ENCODE measurements around the gene CCDC116. TPM values are rescaled to one million over a fixed set of nuclear protein-coding genes. Genes with fewer than 3 reads are reported as not detected.
"Not testable (repeated sequence)": the region's sequence is repeated elsewhere in the genome, so short reads cannot be mapped to it uniquely, and the experiment has no call there.

The CCDC116 gene
- total RNA-seq, 1 donor from 2014 or later = under 0.01 TPM

DNA sequence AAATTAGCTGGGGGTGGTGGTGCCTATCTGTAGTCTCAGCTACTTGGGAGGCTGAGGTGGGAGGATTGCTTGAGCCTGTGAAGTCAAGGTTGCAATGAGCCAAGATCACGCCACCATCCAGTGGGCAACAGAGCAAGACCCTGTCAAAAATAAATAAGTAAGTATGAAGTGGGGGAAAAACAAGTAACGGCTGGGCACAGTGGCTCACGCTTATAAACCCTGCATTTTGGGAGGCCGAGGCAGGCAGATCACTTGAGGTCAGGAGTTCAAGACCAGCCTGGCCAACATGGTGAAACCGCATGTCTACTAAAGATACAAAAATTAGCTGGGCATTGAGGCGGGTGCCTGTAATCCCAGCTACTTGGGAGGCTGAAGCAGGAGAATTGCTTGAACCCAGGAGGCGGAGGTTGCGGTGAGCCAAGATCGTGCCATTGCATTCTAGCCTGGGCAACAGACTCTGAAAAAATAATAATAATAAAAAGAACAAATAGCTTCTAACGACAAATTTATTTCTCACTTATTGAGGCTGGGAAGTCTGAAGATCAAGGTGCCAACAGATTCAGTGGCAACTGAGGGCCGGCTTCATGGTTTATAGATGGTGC is 22.9 kb upstream of the CCDC116 start:
- not testable (repeated sequence) for DNase-seq (ENCODE audit: low read depth in 2 of 2)

DNA sequence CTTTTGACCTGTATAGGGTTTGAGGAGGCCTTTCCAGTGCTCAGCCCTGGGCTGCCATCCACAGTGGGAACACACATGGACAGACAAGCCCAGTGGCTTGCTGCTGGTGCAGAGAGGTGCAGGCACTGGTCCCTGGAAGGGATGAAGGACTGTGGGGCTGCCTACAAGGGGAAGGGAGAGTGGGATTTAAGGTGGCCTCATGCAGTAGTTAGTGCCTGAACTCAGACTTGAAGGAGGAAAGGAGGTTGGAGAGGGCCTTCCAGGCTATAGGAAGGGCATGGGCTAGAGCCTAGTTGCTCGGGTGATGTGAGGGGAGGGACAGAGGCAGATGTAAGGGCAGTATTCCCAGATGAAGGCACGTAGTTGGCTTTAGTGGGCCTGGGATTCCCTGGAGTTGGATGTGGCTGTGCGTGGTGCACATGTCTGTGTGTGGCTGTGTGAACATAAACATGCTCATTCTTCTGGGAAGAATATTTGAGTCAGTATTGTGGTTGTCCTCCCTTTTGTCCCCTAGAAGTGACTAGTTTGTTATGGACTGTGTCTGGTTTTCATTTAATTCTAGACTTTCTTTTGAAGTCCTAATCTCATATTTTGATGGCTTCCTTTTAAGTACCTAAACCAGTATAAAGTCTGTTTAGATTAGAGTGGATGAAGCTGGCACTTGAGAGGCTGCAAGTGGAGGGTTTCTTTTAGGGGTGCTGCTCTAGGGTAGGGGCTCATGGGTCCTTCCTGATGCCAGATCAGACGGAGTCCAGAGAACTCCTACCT is 21.2 kb upstream of the CCDC116 start:
- no peak for DNase-seq (ENCODE audit: low read depth in 2 of 2)

DNA sequence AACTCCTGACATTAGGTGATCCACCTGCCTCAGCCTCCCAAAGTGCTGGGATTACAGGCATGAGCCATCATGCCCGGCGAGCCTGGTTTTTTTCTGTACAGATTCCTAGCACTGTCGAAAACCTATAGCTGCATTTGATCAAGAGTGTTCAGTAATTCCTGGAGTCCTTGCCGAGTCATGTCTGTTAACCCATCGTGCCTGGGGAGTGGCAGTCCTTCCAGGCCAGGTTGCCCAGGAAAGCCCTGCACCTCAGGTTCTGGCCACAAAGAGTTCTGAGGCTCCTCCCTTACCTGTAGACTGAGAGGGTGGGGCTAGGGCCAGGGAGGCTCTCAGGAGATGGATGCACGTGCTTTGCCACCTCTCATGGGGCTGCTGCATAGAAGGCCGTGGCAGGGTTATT is 19.7 kb upstream of the CCDC116 start:
- DNase-seq (ENCODE audit: low read depth in 2 of 2) = no peak

DNA sequence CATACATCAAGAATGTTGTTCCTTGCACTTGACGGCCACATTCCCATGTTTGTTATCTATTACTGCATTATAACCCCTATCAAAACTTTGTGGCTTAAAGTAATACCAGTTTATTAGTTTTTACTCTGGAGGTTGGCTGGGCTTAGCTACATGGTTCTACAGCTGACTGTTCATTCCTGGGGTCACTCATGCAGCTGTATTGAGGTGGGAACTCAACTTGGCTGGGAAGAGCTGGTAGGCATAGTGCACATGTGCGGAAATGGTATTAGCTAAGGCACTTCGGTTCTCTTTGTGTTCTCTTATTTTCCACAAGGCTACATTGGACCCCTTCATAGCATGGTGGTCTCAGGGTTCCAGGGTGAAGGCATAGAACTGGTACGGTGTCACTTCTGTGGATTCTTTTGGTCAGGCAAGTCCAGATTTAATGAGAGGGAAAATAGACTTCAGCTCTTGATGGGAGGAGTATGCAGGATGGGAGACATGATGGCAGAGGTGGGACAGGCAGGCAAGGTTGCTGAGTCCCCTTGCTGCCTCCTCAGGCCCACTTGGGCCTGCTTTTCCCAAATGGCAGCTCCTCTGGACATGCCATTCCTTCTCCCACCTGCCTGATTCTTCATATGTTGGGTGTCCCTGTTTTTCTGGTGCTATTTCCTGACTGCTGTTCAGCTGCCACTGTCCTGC is 18.9 kb upstream of the CCDC116 start:
- no peak for DNase-seq (ENCODE audit: low read depth in 2 of 2)

DNA sequence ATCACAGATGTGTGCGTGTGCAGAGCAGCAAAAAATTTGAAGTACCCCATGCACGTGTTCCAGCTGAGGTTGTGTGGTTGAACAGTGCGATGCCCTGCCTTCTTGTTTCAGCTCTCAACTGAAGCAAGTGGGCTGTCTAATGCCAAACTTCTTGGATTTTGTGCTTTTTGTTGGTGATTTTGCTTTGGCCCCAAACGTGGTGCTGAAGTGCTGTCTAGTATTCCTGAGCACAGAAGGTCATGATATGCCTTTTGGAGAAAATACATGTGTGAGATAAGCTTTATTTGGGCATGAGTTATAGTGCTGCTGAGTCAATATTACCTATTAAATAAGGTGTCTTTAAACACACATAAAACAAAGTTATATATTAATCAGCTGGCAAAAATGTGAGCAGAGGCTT is 16.8 kb upstream of the CCDC116 start:
- no peak for DNase-seq (ENCODE audit: low read depth in 2 of 2)

DNA sequence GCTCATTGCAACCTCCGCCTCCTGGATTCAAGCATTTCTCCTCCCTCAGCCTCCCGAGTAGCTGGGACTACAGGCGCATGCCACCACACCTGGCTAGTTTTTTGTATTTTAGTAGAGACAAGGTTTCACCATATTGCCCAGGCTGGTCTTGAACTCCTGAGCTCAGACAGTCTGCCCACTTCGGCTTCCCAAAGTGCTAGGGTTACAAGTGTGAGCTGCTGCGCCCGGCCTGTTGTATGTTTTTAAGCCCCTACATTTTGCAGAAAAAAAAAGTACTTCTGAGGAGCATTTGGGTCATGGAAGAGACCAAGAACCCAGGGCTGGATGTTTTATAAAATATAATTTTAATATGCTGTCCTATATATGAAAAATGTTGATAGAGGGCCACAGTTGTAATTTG is 15.2 kb upstream of the CCDC116 start:
- not testable (repeated sequence) for DNase-seq (ENCODE audit: low read depth in 2 of 2)

DNA sequence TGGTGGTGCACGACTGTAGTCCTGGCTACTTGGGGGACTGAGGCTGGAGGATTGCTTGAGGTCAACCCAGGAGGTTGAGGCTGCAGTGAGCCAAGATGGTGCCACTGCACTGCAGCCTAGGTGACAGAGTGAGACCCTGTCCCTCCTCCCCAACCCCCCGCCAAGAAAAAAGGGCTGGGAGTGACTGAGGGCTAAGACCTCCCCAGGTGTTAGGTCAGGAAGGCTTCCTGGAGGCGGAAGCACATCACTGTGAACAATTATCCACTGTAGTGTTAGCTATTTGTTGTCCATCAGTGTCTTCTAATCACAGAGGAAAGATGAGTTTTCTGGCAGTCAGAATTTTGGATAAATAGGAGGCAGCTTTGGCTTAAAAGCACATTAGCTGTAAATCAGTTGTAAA is 11.5 kb upstream of the CCDC116 start:
- no peak for DNase-seq (ENCODE audit: low read depth in 2 of 2)

DNA sequence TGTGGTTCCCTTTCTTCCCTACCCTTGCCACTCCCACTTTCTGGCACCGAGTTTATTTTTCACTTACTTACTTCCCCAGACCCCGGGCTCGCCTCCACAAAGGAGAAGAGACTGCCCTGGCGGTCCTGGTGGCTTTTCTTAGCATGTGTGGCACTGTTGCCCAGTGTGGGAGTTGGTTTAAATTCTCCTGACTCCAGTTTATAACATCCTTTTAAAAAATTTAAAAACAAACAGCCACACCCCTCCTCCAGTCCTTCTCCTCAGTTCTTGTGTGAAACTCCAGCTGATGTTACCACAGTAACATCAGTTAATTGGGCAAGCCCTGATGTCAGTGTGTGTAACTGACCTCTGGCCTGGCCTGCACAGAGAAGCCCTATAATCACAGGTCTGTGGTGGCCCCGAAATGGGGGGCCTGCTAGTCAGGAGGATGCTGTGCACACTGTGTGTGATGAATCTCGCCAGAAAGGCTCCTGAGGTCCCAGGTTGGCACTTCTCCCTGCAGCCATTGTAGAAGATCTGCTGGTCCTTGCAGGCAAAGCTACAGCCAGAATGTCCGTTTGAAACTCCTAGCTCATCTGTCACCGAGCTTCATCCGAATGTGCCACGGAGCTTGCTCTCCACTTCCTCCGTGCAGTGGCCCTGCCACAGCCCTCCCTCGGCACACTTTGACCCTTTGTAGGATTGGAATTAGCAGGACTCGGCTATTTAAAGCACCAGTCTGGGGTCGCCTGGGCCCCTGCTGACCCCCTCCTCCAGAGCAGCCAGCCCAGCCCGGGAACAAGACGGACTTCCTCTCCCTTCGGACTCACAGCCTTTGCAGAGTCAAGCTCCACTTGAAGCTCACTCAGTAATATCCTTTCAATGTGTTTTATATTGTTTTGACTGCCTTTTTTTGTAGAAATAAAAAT is 10.3 kb upstream of the CCDC116 start:
- DNase-seq (ENCODE audit: low read depth in 2 of 2) = no peak

DNA sequence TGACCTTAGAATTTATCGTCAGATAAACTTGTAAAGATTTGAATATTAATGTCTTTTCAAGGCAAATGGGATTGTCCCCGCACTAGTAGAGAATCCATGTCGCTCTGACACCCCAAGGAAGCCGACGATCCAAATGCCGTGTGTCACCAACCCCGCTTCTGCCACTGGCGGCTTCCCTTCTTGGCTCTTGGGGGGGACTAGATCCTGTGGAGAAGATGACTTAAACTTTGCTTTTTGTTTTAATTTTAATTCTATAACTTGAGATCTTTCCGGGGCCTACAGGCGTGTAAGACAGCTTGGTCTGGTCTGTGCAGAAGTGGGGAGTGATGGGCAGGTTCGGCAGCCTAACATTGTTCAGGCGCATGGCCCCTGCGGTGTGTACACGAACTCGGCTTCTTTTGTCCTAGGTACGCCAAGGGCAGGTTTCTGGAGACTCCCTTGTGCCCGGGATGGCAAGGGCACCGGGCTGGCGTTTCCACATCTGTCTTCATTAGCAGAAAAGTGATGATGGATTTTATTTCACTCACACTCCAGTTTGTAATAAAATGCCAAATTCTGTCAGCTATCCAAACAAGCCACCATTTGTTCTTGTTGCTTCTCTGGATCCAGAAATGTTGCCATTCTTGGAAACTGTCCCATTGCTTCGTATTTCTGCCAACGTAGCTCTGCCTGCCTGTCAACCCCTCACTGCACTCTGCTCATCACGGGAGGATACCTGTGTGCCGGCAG is 9.5 kb upstream of the CCDC116 start:
- no peak for DNase-seq (ENCODE audit: low read depth in 2 of 2)

DNA sequence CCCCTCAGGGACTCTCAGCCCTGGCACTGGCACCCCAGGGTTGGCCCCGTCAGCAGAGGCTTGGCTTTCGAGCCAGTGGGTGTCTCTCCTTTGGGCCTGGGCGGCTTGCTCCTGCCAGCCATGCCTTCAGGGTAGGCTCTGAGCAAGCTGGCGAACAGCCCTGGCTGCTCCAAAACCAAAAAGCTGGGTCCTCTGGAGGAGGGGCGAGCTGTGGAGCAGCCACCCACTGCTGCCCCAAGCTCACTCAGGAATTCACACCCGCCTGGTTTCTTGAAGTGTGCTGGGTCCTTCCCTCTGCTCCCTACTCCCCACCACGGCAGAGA is 9.0 kb upstream of the CCDC116 start:
- DNase-seq (ENCODE audit: low read depth in 2 of 2) = no peak

DNA sequence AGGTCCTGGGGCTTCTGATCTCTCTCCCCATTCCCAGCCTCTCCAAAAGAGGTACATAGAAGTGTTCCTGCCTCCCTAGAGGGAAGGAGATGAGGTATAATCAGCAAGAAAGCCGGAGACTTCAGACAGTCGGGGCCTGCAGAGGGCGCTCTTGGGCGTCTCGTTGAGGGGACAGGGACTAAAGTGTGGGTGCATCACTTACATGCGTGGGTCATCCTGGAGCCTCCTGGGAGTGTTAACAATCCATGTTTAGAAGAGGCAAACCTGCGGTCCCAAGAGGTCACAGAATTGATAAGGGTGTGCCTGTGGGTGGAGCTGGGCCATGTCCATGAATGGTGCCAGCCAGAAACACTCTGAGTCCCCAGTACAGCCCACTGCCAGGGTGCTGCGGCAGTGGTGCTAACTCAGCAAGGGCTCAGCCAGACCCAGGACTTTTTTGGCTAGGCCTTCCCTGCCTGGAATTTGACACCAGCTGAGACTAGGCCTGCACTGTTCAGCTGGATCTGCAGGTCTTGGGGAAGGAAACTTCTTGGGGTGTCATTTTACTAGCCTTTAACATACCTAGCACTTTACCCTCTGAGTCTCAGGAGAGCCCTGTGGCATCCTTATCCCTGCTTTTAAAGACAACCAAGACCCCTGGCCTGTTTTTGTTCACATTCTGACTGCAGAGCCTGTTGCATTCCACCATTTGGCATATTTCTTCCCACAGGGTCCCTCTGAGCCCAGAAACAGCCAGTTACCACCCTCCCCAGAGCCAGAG is 8.3 kb upstream of the CCDC116 start:
- DNase-seq (ENCODE audit: low read depth in 2 of 2) = no peak

DNA sequence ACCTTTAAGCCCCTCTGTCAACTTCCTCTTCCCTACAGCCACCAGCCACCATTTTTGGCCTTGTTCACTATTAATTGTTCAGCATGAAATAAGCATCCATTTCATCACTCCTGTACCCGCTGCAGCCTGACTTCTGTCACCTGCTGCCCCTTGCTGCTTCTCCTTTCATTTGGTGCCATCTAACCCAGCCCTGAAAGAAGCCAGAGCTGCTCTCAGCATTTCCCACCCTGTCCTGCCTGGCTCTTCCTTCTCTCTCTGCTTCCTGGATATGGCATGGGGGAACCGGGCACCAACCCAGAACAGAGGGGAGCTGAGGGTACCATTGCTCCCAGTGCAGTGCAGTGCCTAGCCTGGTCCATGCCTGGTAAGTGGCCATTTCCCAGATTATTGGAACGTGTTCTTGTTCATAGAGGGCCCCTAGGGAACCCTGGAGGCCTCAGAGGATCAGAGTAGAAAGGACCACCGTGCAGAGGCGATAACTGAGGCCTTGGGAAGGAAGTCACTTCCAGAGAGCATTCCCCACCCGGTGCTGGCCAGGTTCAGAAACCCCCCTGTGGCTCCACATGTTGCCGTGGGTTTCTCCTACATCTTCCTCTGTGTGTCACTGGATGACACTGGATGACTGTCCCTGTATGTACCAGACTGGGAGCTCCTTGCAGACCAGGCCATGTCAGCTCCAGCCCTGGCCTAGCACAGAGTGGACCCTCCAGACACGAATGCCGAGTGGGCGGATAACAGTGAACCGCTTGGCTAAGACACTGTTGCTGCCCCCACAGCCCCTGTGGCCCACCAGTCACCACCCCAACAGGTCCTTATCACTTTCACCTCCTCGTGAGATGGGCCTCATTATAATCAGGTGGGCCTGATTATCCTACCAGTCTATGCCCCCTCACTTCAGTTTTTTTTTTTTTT is 7.4 kb upstream of the CCDC116 start:
- no peak for DNase-seq (ENCODE audit: low read depth in 2 of 2)

DNA sequence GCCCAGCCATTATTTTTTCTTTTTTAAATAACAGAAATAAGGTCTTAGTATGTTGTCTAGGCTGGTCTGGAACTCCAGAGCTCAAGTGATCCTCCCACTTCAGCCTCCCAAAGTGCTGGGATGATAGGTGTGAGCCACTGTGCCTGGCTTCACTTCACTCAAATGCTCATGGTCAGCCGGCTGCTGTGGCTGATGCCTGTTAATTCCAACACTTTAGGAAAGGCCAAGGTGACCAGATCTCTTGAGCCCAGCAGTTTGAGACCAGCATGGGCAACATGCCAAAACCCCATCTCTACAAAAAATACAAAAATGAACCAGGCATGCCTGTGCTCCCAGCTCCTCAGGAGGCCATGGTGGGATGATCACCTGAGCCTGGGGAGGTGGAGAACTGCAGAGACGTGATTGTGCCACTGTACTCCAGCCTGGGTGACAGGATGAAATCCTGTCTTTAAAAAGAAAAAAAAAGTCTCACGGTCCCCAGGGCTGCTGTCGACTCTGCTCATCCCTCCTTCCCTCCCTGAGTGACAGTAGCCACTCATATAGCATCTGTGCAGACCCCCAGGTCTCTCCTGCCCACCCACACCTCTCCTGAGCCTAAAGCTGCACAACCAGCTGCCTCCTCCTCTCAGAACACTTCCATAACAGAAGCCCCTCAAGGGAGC is 6.4 kb upstream of the CCDC116 start:
- no peak for DNase-seq (ENCODE audit: low read depth in 2 of 2)

DNA sequence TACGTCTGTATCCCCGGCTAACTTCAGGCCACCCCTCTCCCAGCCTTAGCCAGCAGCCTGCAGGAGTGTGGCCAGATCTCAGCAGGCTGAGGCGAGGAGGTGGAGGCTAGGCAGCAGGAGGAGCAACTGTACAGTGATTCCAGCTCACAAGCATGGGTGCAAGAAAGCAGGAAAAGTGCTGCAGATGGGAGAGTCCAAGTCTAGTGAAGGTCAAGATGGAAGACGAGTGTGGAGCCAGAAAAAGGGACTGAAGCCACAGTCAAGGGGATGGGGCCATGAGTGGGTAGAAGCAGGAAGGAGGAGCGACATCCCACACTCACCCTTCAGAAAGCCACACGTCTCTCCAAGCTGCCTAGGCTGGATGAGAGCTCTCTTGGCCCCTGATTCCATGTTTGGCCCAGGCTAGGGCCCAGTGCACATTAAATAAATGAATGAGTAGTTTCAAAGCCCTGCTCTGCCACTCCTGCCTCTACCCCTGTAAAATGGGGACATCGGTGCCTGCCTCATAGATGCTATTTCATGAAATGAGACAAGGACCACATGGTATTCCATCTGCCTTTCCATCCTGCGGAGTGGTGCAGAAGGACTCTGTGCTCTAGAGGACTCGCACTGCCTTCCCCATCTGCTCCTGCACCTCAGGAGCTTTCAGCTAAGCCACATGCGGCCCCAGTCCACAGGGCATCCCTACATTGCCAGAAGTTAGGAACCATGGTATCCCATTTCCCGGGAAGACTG is 5.7 kb upstream of the CCDC116 start:
- no peak for DNase-seq (ENCODE audit: low read depth in 2 of 2)

DNA sequence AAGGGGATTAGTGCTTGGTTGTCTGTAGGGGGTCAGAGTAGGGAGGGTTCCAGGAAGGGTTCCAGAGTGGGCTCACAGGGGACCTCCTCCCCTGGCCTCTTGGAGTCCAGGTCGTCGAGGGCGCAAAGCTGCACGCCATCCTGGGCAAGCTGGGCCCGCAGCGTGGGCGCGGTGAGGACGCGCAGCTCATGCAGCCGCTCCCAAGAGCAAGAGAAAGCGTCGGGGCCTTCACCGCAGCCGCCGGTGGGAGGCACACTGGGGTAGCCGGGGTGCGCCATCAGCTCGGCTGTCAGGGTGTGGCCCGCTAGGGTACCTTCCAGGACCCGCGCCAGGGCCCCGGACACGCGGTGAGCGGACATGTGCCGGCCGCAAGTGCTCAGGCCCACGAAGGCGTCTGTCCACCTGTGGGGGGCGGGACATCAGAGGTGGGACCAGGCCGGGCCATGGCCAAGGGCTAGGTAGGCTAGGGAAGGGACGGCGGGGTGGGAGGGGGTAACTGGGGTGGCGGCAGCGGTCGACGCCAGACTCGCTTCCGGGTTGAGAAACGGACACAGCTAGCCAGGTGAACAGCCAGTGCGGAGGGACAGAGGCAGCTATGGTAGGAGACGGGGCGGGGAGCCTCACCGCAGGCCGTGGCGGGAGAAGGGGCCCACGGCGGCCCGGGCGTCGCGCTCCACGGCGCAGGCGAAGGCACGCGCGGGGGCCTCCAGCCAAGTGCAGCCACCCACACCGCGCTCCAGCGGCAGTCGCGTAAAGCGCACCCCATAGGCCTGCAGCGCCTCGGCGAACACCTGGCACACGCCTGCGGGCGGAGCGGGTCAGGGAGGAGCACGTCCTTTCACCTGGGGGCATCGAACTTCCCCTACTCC is 3.9 kb upstream of the CCDC116 start:
- no peak for DNase-seq (ENCODE audit: low read depth in 2 of 2)

DNA sequence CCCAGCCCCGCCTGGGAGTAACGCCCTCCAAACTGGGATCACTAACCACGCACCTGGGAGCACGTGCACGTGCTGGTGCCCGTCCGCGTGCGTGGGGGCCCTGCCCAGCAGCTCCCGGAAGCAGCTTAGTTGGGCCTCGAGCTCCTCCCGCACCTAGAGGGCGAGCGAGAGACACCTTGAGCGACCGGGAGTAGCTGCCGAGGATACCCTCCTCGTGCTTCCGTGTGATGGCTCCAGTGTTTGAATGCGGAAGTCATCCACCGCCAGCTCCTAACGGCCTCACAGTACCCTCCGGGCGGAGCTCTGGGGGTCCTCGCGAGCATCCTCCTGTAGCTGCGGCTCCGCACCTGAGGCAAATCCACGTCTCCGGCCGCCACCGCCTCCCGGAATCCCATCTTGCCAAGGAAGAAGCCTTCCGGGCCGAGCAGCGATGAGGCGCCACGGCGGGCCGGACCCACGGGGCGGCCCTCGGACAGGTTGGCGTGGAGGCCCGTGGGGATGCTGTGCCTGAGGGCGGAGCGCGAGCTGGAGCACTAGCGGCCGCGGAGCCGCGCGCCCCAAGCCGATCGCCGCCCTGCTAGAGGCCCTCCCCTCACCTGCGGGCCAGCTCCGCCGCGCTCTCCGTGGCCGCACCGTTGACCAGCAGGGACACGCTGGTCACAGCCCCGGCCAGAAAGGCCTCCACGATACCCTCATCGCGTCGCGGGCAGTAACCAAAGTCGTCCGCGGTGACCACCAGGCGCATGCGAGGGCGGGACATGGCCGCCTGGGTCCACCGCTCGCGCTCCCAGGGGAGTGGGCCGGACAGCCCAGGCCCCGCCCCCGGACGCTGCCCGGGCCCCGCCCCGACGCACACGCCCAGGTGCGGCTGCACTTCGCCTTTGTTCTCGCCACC is 3.1 kb upstream of the CCDC116 start, which contains the start of gene YDJC:
TSS of gene YDJC (minus strand) at position 768 of the 895 bp plus-strand sequence. CDS start at position 760, 8 bp downstream.
- peak; percentile 77 to 93 for DNase-seq (ENCODE audit: low read depth in 2 of 2)

All from dermis microvascular lymphatic vessel endothelial cell (primary cell).